Epidermal melanocyte (primary cell): ENCODE results near the gene LHX5.

Experiments
- DNase-seq: peaks from one replicate; pipeline ENCODE4 v3.0.0; 2011; ENCODE audit warnings: low spot score; ENCODE audit not compliant: insufficient read length

The LHX5 gene

GRCh38 chr12:113418213-113418879 lies 53.3 kb downstream of the LHX5 start:
- no peak for DNase-seq

DNA sequence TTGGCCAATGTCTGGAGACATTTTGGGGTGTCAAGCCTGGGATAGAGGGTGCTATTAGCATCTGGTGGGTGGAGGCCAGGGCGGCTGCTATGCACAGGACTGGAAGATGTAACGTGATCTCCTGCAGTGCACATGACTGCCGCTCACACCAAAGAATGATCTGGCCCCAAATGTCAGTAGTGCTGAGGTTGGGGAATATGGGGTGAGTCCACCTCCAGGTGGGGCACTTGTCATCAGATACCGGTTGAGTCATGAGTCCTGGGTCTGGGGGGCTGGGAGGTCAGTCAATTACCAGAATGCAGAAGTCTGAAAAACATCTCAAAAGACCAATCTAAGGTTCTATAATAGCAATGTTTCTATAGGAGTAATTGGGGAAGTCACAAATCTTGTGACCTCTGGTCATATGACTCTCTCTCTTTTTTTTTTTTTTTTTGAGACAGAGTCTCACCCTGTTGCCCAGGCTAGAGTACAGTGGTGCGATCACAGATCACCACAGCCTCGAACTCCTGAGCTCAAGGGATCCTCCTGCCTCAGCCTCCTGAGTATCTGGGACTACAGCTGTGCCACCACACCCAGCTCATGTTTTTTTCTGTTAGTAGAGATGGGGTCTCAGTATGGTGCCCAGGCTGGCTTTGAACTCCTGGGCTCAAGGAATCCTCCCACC lies 55.4 kb downstream of the LHX5 start:
- DNase-seq: no peak

- DNase-seq: no peak
Measured at GRCh38 chr12:113414519-113415038, 57.1 kb downstream of the LHX5 start.

- DNase-seq: no peak
Measured at GRCh38 chr12:113413488-113413939, 58.2 kb downstream of the LHX5 start.
